Heart left ventricle (tissue), 16 donors: ENCODE measurements around the gene XPA. TPM values are rescaled to one million over a fixed set of nuclear protein-coding genes. Genes with fewer than 3 reads are reported as not detected.

Experiments
- ATAC-seq, 4 donors: fragments of 200-7000 bp; cut with Tn5 transposase; one replicate each; pipeline ENCODE4 v1.9.1; 2020 to 2022; ENCODE audit warnings: moderate library complexity in 4 of 4, mild to moderate bottlenecking in 3 of 4, moderate number of reproducible peaks in 1 of 4
- DNase-seq, 5 donors: peaks; one replicate each; pipeline ENCODE4 v3.0.0-alpha.2; 2020
- H3K27ac ChIP-seq, 12 donors: fragments of 200-600 bp; sonication (generic) in 4 of 12; one replicate each; pipeline versions ENCODE4 v1.5.0 to v1.8.0; 2016 to 2022; ENCODE audit warnings: mild to moderate bottlenecking in 2 of 12
- H3K27me3 ChIP-seq, 9 donors: fragments of 200-600 bp; sonication (generic) in 2 of 9; one replicate each; pipeline versions ENCODE4 v1.5.1 to v1.8.0; 2016 to 2022; ENCODE audit warnings: mild to moderate bottlenecking in 3 of 9
- H3K36me3 ChIP-seq, 9 donors: fragments of 200-600 bp; sonication (generic) in 2 of 9; one replicate each; pipeline versions ENCODE4 v1.5.0 to v1.8.0; 2018 to 2022; ENCODE audit warnings: mild to moderate bottlenecking in 2 of 9
- H3K4me1 ChIP-seq, 12 donors: fragments of 200-600 bp; sonication (generic) in 4 of 12; one replicate each; pipeline versions ENCODE4 v1.5.0 to v1.8.0; 2016 to 2022; ENCODE audit warnings: mild to moderate bottlenecking in 3 of 12
- H3K4me3 ChIP-seq, 12 donors: fragments of 200-600 bp; sonication (generic) in 4 of 12; one replicate each; pipeline versions ENCODE4 v1.5.0 to v1.8.0; 2017 to 2022; ENCODE audit warnings: mild to moderate bottlenecking in 9 of 12, moderate library complexity in 4 of 12
- H3K9me3 ChIP-seq, 12 donors: fragments of 200-600 bp; sonication (generic) in 4 of 12; one replicate each; pipeline versions ENCODE4 v1.5.0 to v1.8.0; 2016 to 2022; ENCODE audit warnings: mild to moderate bottlenecking in 1 of 12
- CTCF ChIP-seq, 12 donors: fragments of 200-600 bp; sonication (generic) in 4 of 12; IDR thresholded peaks; one replicate each; pipeline versions ENCODE4 v1.5.0 to v1.8.0; 2018 to 2022; ENCODE audit warnings: antibody characterized with exemption in 12 of 12, mild to moderate bottlenecking in 5 of 12
- POLR2A ChIP-seq, 2 donors: fragments of 450-650 bp; IDR thresholded peaks; one replicate each; pipeline ENCODE4 v1.6.1; 2017; ENCODE audit warnings: antibody characterized with exemption in 2 of 2, mild to moderate bottlenecking in 2 of 2, moderate library complexity in 2 of 2
- WGBS, 4 donors: extraction: QIAGEN DNeasy Blood & Tissue Kit in 2 of 4; methylation state at CpG; one replicate each; pipeline versions ENCODE4 v1.1.5 to v1.1.7; 2013 to 2018; 5-methylcytosine and 5-hydroxymethylcytosine counted together
- intact Hi-C, 10 donors: fragments of 100-400 bp; cut with DNase I; formaldehyde crosslinking; loops; one replicate each; pipeline versions ENCODE4 v1.11.1 to v1.14.2; 2022
- polyA plus RNA-seq, 2 donors: library from polyadenylated mRNA; stranded (reverse); fragments of 200-250 nt; gene quantifications; one replicate each; pipeline ENCODE4 v1.2.3, GENCODE V29; 2013
- total RNA-seq, 9 donors: library from RNA; depleted of rRNA in 2 of 9; stranded (reverse); fragments of >200 nt in 2 of 9; fragmentation: NEBNext Ultra II Directional in 3 of 9; extraction: Animal tissue kit (Norgen Biotek cat#: 25700) in 3 of 9; gene quantifications; one replicate each; pipeline versions ENCODE4 v1.1.0 to v1.2.4, GENCODE V29; 2016 to 2023
- donor health status: ischemic (EF 13 %, LVEDD 7.1; RV severe dilation, severe dysfunction).
- donor health status: healthy with polysubstance abuse.
- donor health status: DM: no; HTN: yes; CAD: no.
- donor health status: DM: no; HTN: no; CAD: no.
- donor health status: ischemic (EF 25% LVEDD 6.9; RV normal size, moderate dysfunction).
- donor health status: ischemic (EF 25% LVEDD 5.7; RV mildly dilated, moderate dysfunction).
- donor health status: healthy.
- donor health status: DM: yes; HTN: yes; CAD: no.
- donor health status: ischemic (EF 35%, LVEDD 5.7; RV mildly dilated, moderate dysfunction).
- donor health status: nonischemic (EF 11% LVEDD 7.7; RV severe dilation, severe dysfunction).
- donor health status: DM: yes; HTN: yes; CAD: no.
- donor health status: PGD.
- donor health status: ischemic (EF 29% LVEDD 5.4; RV normal size, mild dysfunction).
- donor health status: nonischemic (EF 23%, LVEDD 6.1; RV moderate dilation, normal function).

The XPA gene
- total and polyA plus RNA-seq, 11 donors = 4.0 to 12.1 (median 9.0) TPM

GRCh38 chr9:97726716-97727115, 29.6 kb upstream of the XPA start:
- intact Hi-C loops = no loop called here
- no peak for TF ChIP-seq POLR2A (IDR thresholded peaks at IDR 0.05)
- TF ChIP-seq CTCF (IDR thresholded peaks at IDR 0.05) = no peak
- Histone ChIP-seq H3K9me3 (peaks cover 0 to 12% (median 0%) of the 10 kb centered on the region in 12 donors), H3K27me3 (peaks cover 0 to 12% (median 0%) of the 10 kb centered on the region in 9 donors), H3K4me3 (no peak overlapping the region), H3K4me1 (no peaks in the 10 kb centered on the region), H3K36me3 (no peaks in the 10 kb centered on the region), H3K27ac (no peak overlapping the region)
- 76 to 87% (median 81%) methylated on average over 5 of the region's 5 CpGs for WGBS, 4 donors
- no peak for ATAC-seq
- no peak for DNase-seq

- H3K27ac ChIP-seq = no peak overlapping the region
- H3K36me3 ChIP-seq = no peaks in the 10 kb centered on the region
- TF ChIP-seq POLR2A (IDR thresholded peaks at IDR 0.05) (no peak), CTCF (IDR thresholded peaks at IDR 0.05) (no peak)
- WGBS, 4 donors = 51 to 68% (median 57%) methylated on average over 2 of the region's 2 CpGs
- intact Hi-C loops = no loop called here
- DNase-seq (no peak), ATAC-seq (no peak)
- no peaks in the 10 kb centered on the region for H3K4me1 ChIP-seq
- no peak overlapping the region for H3K4me3 ChIP-seq
- peaks cover 0 to 6% (median 0%) of the 10 kb centered on the region in 12 donors for H3K9me3 ChIP-seq
- H3K27me3 ChIP-seq = peaks cover 0 to 20% (median 0%) of the 10 kb centered on the region in 9 donors
Measured at GRCh38 chr9:97723819-97724218, 26.7 kb upstream of the XPA start.

- Histone ChIP-seq H3K27ac (no peak overlapping the region), H3K4me3 (no peak overlapping the region), H3K36me3 (no peaks in the 10 kb centered on the region), H3K27me3 (peaks cover 0 to 20% (median 0%) of the 10 kb centered on the region in 9 donors), H3K9me3 (peaks cover 0 to 6% (median 0%) of the 10 kb centered on the region in 12 donors), H3K4me1 (no peaks in the 10 kb centered on the region)
- ATAC-seq = no peak
- 56 to 73% (median 63%) methylated on average over 2 of the region's 2 CpGs for WGBS, 4 donors
- TF ChIP-seq POLR2A (IDR thresholded peaks at IDR 0.05) (no peak), CTCF (IDR thresholded peaks at IDR 0.05) (no peak)
- DNase-seq = no peak
- intact Hi-C loops = no loop called here
Measured at GRCh38 chr9:97722331-97722730, 25.2 kb upstream of the XPA start.

GRCh38 chr9:97721396-97721795, 24.3 kb upstream of the XPA start:
- peaks cover 0 to 20% (median 0%) of the 10 kb centered on the region in 9 donors for H3K27me3 ChIP-seq

More at GRCh38 chr9:97721396-97721795, 24.3 kb upstream of the XPA start:
- Histone ChIP-seq H3K4me1 (no peaks in the 10 kb centered on the region), H3K9me3 (peaks cover 0 to 6% (median 0%) of the 10 kb centered on the region in 12 donors), H3K4me3 (no peak overlapping the region), H3K36me3 (no peaks in the 10 kb centered on the region), H3K27ac (no peak overlapping the region)
- ATAC-seq = no peak
- intact Hi-C loops = no loop called here
- DNase-seq = no peak
- 53 to 81% (median 64%) methylated on average over 2 of the region's 2 CpGs for WGBS, 4 donors
- TF ChIP-seq CTCF (IDR thresholded peaks at IDR 0.05) = no peak
- no peak for TF ChIP-seq POLR2A (IDR thresholded peaks at IDR 0.05)
